GM06990 (cell line): ENCODE measurements around the gene MYH6.

Source experiments
- DNase-seq: peaks from one replicate; pipeline ENCODE4 v3.0.0-alpha.2; 2011; ENCODE audit not compliant: insufficient read length; ENCODE audit errors: extremely low read depth
- H3K27me3 ChIP-seq: replicated peaks from 2 replicates; pipeline ENCODE4 v1.6.0; 2011; ENCODE audit warnings: low read length; ENCODE audit not compliant: control insufficient read depth, insufficient read depth
- H3K36me3 ChIP-seq: 2 replicates; pipeline ENCODE4 v1.5.1; 2011; ENCODE audit warnings: low read length; ENCODE audit not compliant: control insufficient read depth, insufficient read depth
- H3K4me3 ChIP-seq: replicated peaks from 2 replicates; pipeline ENCODE4 v1.5.1; 2011; ENCODE audit warnings: low read depth, mild to moderate bottlenecking, control low read depth, low read length
- CTCF ChIP-seq: IDR thresholded peaks from 2 replicates; pipeline ENCODE4 v1.5.1; 2011; ENCODE audit warnings: low read length, control low read depth, mild to moderate bottlenecking, inconsistent platforms; ENCODE audit not compliant: insufficient read depth, poor library complexity, severe bottlenecking

The MYH6 gene

GRCh38 chr14:23344481-23344880 is 63.6 kb downstream of the MYH6 start:
- Histone ChIP-seq H3K4me3 (no peak overlapping the region), H3K36me3 (no peaks in the 10 kb centered on the region), H3K27me3 (no peaks in the 10 kb centered on the region; the same call in 1 of the 2 replicates)
- DNase-seq: no peak
- TF ChIP-seq CTCF: peak; percentile 11

GRCh38 chr14:23339506-23340268 is 68.4 kb downstream of the MYH6 start:
- no peaks in the 10 kb centered on the region for H3K27me3 ChIP-seq
- no peak for DNase-seq
- H3K4me3 ChIP-seq: no peak overlapping the region
- no peak for TF ChIP-seq CTCF
- H3K36me3 ChIP-seq: no peaks in the 10 kb centered on the region

- Histone ChIP-seq H3K27me3 (no peaks in the 10 kb centered on the region), H3K36me3 (no peaks in the 10 kb centered on the region), H3K4me3 (no peak overlapping the region)
- no peak for DNase-seq
- no peak for TF ChIP-seq CTCF
Observed at GRCh38 chr14:23335623-23336022, 72.5 kb downstream of the MYH6 start.
